ENCODE results near the gene GGT7. TPM values are rescaled to one million over a fixed set of nuclear protein-coding genes. Genes with fewer than 3 reads are reported as not detected.

The GGT7 gene
- total and polyA plus RNA-seq, 9 of the 15 experiments (the other 6 are each of a cell fraction or from before 2014, with no cell fraction given): 0.04 to 18.3 (median 5.9) TPM

DNA sequence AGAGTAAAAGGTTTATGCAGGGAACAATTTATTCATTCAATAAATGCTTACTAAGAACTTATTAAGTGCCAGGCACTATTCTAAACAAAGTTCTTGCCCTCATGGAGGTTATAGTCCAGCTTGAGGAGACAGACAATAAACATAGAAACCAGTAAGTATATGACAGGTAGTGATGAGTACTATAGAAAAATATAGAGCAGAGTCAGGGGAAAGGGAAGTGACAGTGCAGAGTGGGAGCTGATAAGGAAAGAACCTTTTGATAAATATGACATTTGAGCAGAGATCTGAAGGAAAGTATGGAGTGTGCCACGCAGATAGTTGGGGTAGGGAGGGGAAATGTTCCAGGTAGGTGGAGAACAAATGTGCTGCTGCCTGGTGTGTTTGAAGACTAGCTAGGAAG is 15.8 kb upstream of the GGT7 start (continued):
- TF ChIP-seq SMAD1 (IDR thresholded peaks at IDR 0.05; ENCODE audit: low read depth, low read length, partially characterized antibody) (no peak), RNF2 (IDR thresholded peaks at IDR 0.05) (no peak), GATAD2A (IDR thresholded peaks at IDR 0.05) (no peak), RBM22 (IDR thresholded peaks at IDR 0.05; ENCODE audit: low read depth, low read length, poor library complexity, severe bottlenecking) (no peak), FOS (IDR thresholded peaks at IDR 0.05; ENCODE audit: extremely low read depth, insufficient read length) (no peak), CBX5 (IDR thresholded peaks at IDR 0.05; ENCODE audit: borderline replicate concordance, low read depth) (peak; percentile 65; the same call in 1 of the 2 replicates), RBM39 (optimal IDR thresholded peaks at IDR 0.05; ENCODE audit: low read depth, low read length) (no peak), ETS2 (tag; IDR thresholded peaks at IDR 0.05; ENCODE audit: borderline replicate concordance, poor library complexity, severe bottlenecking) (no peak), TAF9B (IDR thresholded peaks at IDR 0.05; ENCODE audit: partially characterized antibody) (no peak), ZNF324 (CRISPR knock-in tag; IDR thresholded peaks at IDR 0.05) (no peak), CXXC5 (CRISPR knock-in tag; IDR thresholded peaks at IDR 0.05) (peak; percentile 18; the same call in 1 of the 2 replicates), ZBTB1 (CRISPR knock-in tag; IDR thresholded peaks at IDR 0.05; ENCODE audit: borderline replicate concordance, low read depth) (no peak), ZBTB17 (CRISPR knock-in tag; IDR thresholded peaks at IDR 0.05) (no peak), PHB2 (IDR thresholded peaks at IDR 0.05; ENCODE audit: low read depth) (peak; percentile 63; the same call in 1 of the 2 replicates), PHF20 (IDR thresholded peaks at IDR 0.05; ENCODE audit: partially characterized antibody) (no peak), FOXJ3 (CRISPR knock-in tag; IDR thresholded peaks at IDR 0.05) (no peak), HNRNPUL1 (IDR thresholded peaks at IDR 0.05; ENCODE audit: low read length) (no peak), PHF8 (IDR thresholded peaks at IDR 0.05; ENCODE audit: borderline replicate concordance, low read length) (no peak), TBL1XR1 (IDR thresholded peaks at IDR 0.05; ENCODE audit: low read length in 2 of 2) (peak in 1 of 2 experiments; percentile 67; a peak in 2 of 4 replicates), KDM4B (IDR thresholded peaks at IDR 0.05; ENCODE audit: borderline replicate concordance in 2 of 2, low read depth in 1 of 2) (no peak), RBM15 (IDR thresholded peaks at IDR 0.05; ENCODE audit: insufficient read depth, low read length) (no peak), L3MBTL2 (IDR thresholded peaks at IDR 0.05) (peak; percentile 37; the same call in 1 of the 2 replicates), NFATC3 (IDR thresholded peaks at IDR 0.05) (no peak)
- TF ChIP-seq, protein P1, sequence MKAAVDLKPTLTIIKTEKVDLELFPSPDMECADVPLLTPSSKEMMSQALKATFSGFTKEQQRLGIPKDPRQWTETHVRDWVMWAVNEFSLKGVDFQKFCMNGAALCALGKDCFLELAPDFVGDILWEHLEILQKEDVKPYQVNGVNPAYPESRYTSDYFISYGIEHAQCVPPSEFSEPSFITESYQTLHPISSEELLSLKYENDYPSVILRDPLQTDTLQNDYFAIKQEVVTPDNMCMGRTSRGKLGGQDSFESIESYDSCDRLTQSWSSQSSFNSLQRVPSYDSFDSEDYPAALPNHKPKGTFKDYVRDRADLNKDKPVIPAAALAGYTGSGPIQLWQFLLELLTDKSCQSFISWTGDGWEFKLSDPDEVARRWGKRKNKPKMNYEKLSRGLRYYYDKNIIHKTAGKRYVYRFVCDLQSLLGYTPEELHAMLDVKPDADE (conservative IDR thresholded peaks at IDR 0.05; ENCODE audit: control insufficient read depth, low read depth, low read length): no peak
- TF ChIP-seq, protein P2, sequence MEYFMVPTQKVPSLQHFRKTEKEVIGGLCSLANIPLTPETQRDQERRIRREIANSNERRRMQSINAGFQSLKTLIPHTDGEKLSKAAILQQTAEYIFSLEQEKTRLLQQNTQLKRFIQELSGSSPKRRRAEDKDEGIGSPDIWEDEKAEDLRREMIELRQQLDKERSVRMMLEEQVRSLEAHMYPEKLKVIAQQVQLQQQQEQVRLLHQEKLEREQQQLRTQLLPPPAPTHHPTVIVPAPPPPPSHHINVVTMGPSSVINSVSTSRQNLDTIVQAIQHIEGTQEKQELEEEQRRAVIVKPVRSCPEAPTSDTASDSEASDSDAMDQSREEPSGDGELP (CRISPR knock-in tag; IDR thresholded peaks at IDR 0.05; ENCODE audit: borderline replicate concordance): no peak
- TF ChIP-seq, protein P3, sequence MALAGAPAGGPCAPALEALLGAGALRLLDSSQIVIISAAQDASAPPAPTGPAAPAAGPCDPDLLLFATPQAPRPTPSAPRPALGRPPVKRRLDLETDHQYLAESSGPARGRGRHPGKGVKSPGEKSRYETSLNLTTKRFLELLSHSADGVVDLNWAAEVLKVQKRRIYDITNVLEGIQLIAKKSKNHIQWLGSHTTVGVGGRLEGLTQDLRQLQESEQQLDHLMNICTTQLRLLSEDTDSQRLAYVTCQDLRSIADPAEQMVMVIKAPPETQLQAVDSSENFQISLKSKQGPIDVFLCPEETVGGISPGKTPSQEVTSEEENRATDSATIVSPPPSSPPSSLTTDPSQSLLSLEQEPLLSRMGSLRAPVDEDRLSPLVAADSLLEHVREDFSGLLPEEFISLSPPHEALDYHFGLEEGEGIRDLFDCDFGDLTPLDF (CRISPR knock-in tag; IDR thresholded peaks at IDR 0.05): no peak
- TF ChIP-seq, protein P4, sequence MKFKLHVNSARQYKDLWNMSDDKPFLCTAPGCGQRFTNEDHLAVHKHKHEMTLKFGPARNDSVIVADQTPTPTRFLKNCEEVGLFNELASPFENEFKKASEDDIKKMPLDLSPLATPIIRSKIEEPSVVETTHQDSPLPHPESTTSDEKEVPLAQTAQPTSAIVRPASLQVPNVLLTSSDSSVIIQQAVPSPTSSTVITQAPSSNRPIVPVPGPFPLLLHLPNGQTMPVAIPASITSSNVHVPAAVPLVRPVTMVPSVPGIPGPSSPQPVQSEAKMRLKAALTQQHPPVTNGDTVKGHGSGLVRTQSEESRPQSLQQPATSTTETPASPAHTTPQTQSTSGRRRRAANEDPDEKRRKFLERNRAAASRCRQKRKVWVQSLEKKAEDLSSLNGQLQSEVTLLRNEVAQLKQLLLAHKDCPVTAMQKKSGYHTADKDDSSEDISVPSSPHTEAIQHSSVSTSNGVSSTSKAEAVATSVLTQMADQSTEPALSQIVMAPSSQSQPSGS (CRISPR knock-in tag; IDR thresholded peaks at IDR 0.05): no peak
